ENCODE data around the gene FNDC11.

FNDC11 gene

DNA sequence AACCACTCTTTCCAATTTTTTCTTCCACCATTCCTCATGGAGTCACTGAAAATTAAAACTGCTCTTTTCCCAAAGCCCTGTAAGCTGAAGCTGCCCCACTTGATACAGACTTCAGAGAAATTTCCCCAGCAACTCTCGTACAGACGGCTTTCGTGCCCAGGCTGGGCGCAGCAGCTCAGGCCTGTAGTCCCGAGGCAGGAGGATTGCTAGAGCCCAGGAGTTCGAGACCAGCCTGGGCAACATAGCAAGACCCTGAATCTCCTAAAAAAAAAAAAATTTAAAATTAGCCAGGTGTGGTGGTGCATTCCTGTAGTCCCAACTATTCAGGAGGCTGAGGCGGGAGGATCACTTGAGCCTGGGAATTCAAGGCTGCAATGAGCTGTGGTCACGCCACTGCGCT lies 26.8 kb upstream of the FNDC11 start:
- DNase-seq: no peak

- DNase-seq: no peak
Observed at GRCh38 chr20:63529180-63529860, 24.6 kb upstream of the FNDC11 start.

- no peak for DNase-seq
Observed at GRCh38 chr20:63529861-63530787, 23.8 kb upstream of the FNDC11 start.

DNA sequence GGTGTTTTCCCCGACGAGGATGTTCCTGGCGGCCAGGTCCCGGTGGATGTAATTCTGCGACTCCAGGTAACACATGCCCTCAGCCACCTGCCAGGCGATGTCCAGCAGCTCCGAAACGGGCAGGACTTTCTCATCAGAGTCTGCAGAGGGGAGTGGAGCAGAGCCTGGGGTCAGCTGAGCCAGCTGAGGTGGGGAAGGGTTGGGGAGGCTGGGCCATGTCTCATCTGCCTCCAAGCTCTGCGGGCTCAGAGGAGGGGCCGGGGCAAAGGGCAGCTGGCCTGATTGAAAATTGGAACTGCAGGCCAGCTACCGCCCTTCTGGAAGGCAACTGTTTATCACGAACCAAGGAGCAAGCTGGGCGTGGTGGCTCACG lies 23.2 kb upstream of the FNDC11 start:
- DNase-seq: no peak

GRCh38 chr20:63531686-63532448 lies 22.1 kb upstream of the FNDC11 start:
- no peak for DNase-seq

DNA sequence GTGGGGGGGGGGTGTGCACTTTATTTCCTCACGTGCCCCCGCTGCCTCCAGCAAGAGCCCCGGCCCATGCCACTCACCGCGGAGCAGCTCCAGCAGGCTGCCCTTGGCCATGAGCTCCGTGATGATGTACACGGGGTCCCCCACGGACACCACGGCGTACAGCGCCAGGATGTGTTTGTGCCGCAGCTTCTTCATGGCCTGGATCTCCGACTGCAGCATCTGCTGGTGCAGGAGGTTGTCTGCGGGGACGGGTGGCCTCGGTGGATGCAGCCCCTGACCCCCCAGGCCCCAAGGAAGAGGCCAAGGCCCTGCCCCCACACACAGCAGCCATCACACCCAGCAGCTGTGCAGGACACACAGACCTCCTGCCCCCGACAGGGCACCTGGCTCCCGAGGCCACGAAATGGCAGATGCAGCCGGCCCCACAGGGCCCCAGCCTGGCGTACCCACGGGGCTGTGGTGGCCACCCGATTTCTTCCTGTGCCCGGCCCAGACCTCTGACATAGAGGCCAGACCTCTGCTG lies 21.4 kb upstream of the FNDC11 start:
- DNase-seq: no peak

GRCh38 chr20:63533388-63533787 lies 20.6 kb upstream of the FNDC11 start:
- DNase-seq: no peak

DNA sequence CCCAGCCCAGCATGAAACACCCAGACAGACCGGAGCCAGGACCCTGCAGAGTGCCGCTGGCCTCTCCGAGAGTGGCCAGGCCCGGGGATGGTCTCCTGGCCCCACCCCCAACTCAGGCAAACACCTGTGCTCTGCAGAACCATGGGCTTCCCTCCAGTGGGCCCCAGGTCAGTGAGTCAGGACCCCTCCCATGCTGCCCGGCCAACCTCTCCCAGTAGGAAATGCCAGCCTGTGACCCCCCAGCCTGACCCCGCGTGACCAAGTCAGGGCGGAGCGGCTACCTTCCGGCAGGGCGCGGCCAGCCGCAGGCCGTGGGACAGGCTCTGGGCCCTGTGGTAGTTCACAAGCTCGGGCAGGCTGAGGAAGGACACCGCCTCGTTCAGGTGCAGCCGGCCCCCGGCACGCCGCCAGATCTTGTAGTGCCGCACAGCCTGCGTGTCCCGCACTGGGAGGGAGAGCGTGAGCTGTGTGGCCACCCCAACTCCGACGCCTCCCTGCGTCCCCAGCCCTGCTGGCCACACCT lies 20.0 kb upstream of the FNDC11 start:
- DNase-seq: no peak

- no peak for DNase-seq
Observed at GRCh38 chr20:63534427-63534830, 19.5 kb upstream of the FNDC11 start.

DNA sequence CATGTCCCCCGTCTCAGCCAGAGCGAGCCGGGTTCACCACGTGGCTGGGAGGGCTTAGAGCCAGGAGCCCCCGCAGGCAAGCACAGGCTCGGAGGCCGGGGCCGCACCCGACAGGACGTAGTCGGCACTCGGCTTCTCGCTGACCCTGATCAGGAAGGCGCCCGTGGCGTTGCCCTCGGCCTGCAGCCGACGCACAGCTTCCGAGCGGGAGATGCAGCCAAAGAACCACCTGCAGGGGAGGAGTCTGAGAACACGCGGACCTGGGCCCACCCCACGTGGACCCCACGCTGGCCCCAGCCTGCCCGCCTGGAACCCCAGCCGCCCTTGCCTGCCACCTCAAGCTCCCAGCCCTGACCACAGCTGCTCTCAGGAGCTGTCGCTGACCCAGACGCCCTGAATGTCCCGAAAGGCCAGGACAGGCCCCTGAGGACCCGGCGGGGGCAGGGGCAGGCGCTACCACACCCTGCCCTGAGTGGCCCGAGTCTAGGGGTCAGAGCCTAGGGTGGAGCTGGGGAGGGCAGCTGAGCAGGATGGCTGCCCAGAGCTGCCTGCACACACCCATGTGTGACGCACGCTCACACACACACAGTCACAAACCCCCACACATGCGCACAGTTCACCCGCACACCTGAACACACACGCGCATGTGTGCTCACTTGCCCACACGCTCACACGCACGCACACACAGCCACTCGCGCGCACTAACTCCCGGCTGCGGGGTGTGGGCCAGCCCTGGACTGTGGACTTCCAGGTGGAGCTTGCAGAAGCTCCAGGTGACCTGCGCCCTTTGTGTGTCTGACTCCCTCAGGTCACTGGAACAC lies 18.9 kb upstream of the FNDC11 start:
- DNase-seq: no peak

DNA sequence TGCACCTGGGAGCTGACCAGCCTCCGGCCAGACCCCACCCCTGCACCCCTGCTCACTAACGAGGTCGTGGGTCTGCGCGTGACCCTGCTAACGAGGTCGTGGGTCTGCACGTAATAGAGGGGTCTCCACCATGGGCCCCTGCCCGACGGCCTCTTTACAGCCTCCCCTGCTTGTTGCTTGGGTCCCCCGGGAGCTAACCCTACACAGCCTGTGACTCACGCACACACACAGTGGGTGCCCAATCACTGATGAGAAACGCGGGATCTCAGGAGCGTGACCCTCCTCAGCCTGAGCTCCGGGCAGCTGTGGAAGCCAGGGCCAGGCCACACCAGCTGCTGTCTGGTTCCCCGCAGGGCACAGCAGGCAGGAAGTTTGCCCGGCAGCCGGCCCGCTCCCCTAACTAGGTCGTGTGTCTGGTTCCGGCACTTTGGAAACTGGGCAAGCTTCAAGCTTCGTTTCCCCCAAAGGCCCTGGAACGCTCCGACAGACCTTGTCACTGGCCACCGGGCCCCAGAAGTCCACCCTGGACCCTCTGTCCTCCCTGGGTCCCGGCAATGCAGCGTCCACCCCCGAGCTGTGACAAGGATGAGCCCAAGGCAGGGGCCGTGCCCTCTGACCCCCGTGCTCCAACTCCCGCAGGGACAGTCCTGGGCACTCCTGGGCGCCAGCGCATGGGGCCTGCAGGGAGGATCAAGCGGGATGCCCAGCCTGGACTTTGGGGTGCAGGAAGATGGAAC lies 17.6 kb upstream of the FNDC11 start:
- DNase-seq: no peak

DNA sequence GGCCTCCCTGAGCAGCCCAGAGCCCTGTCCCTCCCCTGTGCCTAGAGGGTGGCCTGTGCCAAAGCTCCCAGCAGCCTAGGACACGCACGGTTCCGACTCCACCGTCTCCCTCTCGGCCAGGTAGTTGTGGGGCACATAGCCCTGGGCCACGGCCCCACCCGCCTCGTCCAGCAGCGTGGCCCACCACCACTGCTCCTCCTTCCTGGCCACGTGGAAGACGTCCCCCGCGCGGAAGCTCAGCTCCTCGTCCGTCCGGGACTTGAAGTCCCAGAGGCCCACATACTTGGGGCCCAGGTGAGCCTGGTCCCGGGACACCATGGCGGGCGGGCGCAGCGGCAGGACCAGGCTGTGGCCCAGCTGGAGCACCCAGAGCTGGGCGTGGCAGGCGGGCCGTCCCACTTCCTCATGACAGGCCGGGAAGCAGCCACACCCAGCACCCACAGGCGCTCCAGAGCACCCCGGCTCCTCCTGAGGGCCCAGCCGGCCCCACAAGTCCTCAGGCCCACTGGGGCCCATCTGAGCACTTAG lies 16.9 kb upstream of the FNDC11 start, which contains the start of gene PTK6:
Gene PTK6, minus strand, starts transcription at position 380 of the 528 bp plus-strand sequence. Its CDS starts 62 bp downstream, at position 318.
- no peak for DNase-seq

GRCh38 chr20:63537525-63538203 lies 16.3 kb upstream of the FNDC11 start:
- peak; percentile 81 for DNase-seq

DNA sequence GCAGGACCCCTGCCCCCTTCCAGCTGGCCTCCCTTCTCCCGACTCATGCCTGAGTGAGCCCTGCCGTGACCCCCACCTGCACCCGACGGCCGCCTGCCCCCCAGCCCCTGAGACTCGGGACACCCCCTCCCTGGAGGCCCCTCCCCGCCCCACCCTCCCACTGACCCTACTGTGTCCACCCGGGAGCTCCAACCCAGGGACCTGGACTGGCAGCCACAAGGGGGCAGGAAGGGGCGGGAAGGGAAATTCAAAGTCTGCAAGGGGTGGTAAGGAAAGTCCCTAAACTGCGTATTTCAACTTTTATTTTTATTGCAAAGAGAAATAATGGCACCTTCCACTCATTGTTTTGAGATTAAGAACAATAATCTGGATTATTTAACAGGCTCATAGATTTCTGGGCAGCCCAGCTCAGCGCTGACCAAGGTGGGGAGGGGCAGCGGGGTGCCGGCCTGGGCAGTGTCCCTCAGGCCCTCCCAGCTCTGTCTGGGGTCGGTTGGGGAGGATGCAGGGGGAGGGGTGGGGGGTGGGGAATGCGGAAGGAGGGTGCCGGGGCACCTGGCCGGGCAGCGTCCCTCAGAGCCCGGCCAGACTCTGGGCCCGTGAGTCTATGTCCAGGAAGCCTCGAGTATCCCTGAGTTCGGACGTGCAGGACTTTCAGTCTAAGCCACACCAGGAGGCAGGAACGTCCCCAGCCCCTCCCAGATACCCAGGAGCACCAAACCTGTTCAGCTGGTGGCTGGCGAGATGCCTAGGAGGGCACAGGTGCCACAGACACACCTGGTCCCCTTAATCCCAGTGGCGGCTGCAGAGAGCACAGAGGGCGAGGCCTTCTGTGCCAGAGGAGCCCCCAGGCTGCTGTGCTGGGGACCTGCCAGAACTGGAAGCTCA lies 15.5 kb upstream of the FNDC11 start:
- peak; percentile 95 for DNase-seq

DNA sequence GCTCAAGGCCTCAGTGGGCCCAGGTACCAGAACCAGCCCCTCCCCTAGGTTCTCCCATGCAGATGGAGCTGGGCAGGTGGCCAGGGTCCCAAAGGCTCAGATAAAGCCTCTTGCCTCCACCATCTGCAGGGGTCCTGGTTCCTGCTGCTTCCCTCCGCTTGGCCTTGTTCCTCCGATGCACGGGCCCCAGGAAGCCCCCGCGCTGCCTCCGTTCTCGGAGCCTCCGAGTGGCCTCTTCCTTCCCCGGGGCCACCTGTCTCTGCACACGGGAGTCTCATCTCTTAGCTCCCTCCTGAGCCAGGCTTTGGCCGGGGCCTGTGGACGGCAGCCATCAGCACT lies 14.9 kb upstream of the FNDC11 start:
- DNase-seq: no peak

DNA sequence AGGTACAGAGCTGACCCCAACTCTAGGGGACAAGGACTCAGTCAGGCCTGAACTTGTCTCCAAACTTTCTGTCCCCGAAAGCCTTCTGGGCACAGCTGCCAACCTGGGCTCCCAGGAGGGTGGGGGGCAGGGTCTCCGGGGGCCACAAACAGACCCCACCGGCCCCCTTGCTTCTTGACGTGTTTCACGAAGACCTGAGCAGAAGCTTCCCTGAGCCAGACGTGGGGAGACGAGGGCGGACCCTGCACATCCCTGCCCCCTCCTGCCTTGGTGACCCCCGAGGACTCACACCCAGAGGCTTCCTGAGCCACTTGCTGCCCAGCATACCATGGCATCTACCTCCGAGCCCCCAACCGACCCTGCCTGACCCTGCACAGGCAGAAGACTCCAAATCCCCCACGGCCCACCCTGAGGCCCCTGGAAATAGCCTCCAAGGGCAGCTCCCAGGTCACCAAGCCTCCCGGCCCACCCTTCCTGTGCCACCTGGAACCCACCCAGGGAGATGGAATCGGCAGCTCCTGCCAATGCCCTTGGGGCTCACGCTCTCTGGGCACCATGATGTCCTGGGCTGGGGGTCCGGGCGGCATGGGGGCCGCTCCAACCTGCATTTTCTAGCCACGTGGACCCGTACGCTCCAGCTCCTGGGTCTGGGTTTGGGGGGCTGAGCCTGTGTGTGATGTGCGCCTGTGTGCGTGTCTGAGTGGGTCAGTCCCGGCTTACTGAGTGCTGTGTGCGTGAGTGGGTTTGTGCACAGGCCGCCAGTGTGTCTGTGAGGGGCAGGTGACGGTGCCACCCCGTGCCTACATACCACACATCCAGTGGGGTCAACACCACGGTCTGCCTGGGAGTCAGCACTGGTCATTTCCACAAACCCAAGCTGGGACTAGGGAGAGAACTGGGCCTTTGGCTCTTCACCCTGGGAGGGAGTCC lies 14.3 kb upstream of the FNDC11 start:
- no peak for DNase-seq

GRCh38 chr20:63540417-63541186 lies 13.4 kb upstream of the FNDC11 start:
- DNase-seq: no peak

All from DMS79 (cell line).